Stomach (tissue), 4 donors: ENCODE data around the gene ARFIP1.

Experiments used
- CTCF ChIP-seq, 7 experiments: fragments of 450-650 bp in 4 of 7; fragments of 200-600 bp in 3 of 7; sonication (generic) in 3 of 7; IDR thresholded peaks; one replicate each; pipeline ENCODE4 v1.5.1; 2016 to 2019; ENCODE audit warnings: antibody characterized with exemption in 7 of 7, control low read depth in 2 of 7, mild to moderate bottlenecking in 1 of 7
- POLR2A ChIP-seq, 4 donors: fragments of 450-650 bp; IDR thresholded peaks; one replicate each; pipeline ENCODE4 v1.6.1; 2016; ENCODE audit warnings: antibody characterized with exemption in 4 of 4, control low read depth in 2 of 4, mild to moderate bottlenecking in 1 of 4, moderate library complexity in 1 of 4
- POLR2AphosphoS5 ChIP-seq, 3 donors: sonication (generic); formaldehyde crosslinking; IDR thresholded peaks; one replicate each; pipeline ENCODE4 v1.6.1; 2016; ENCODE audit warnings: antibody characterized with exemption in 3 of 3

GRCh38 chr4:152875261-152875660 lies 95.5 kb downstream of the ARFIP1 start:
- TF ChIP-seq POLR2A (IDR thresholded peaks at IDR 0.05) (no peak), CTCF (IDR thresholded peaks at IDR 0.05) (no peak), POLR2AphosphoS5 (IDR thresholded peaks at IDR 0.05) (no peak)
